ENCODE results near the gene SLC27A2. TPM values are rescaled to one million over a fixed set of nuclear protein-coding genes. Genes with fewer than 3 reads are reported as not detected.

Gene SLC27A2
- total RNA-seq, 1 donor from 2014 or later = 0.96 TPM

DNA sequence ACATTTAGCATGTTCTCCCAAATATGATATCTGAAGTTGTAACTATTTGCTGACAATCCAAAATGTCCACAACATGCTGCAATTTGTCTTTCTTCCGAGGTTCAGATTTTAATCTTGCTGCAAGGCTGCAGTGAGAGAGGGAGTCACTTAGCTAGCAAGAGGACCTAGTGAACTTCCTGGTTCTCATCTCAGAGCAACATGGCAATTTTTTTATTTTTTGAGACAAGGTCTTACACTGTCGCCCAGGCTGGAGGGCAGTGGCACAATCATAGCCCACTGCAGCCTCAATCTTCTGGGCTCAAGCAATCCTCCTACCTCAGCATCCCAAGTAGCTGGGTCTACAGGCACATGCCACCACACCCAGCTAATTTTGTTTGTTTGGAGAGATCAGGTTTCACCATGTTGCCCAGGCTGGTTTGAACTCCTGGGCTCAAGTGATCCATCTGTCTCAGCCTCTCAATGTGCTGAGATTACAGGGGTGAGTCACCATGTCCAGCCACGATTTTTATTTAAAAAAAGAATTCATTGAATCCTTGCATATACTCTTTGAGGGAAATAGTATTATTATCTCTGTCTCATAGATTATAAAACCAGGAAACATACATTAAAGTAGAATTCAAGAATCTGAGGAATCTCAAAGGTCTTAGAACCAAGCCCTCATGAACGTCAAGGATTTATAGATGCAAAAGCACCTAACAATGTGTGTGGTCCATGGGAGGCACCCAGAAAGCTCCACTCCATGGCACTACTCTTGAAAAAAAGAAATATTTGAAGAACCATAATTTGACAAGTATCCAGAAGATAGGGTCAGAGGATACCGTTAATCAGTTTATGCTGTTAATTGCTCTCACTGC, 74.4 kb downstream of the SLC27A2 start:
- no peaks in the 10 kb centered on the region for H3K4me1 ChIP-seq
- no peak for ATAC-seq
- intact Hi-C loops (cut with DNase I) = no loop called here

DNA sequence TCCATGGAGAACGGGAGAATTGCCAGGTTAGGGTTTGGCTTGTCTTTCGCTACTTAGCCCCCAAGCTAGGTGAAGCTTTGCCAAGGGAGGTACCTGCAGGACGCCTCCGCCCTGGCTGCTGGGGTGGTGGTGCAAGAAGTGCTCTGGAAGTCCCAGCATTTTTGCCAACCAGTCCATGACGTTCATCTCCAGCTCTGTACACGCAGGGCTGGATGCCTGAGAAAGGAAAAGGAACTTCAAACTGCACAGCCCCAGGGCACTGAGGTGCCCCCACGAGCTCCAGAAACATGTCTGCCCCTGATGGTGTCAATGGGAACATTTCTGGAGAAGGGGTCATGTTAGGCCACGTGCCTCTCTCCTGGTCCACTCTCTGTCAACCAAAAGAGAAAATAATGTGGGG, 75.3 kb downstream of the SLC27A2 start:
- intact Hi-C loops (cut with DNase I) = no loop called here
- Histone ChIP-seq H3K9me3 (no peaks in the 10 kb centered on the region), H3K4me3 (no peak overlapping the region), H3K36me3 (no peaks in the 10 kb centered on the region), H3K4me1 (no peaks in the 10 kb centered on the region), H3K27me3 (no peaks in the 10 kb centered on the region), H3K27ac (no peak overlapping the region)
- DNase-seq (no peak), ATAC-seq (no peak)
- TF ChIP-seq, protein P1, sequence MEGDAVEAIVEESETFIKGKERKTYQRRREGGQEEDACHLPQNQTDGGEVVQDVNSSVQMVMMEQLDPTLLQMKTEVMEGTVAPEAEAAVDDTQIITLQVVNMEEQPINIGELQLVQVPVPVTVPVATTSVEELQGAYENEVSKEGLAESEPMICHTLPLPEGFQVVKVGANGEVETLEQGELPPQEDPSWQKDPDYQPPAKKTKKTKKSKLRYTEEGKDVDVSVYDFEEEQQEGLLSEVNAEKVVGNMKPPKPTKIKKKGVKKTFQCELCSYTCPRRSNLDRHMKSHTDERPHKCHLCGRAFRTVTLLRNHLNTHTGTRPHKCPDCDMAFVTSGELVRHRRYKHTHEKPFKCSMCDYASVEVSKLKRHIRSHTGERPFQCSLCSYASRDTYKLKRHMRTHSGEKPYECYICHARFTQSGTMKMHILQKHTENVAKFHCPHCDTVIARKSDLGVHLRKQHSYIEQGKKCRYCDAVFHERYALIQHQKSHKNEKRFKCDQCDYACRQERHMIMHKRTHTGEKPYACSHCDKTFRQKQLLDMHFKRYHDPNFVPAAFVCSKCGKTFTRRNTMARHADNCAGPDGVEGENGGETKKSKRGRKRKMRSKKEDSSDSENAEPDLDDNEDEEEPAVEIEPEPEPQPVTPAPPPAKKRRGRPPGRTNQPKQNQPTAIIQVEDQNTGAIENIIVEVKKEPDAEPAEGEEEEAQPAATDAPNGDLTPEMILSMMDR (IDR thresholded peaks at IDR 0.05) = no peak

More for the DNA sequence above, 74.4 kb downstream of the SLC27A2 start:
- H3K36me3 ChIP-seq = no peaks in the 10 kb centered on the region
- H3K4me3 ChIP-seq = no peak overlapping the region
- H3K9me3 ChIP-seq = no peaks in the 10 kb centered on the region
- H3K27me3 ChIP-seq = no peaks in the 10 kb centered on the region
- no peak for DNase-seq
- H3K27ac ChIP-seq = no peak overlapping the region
- TF ChIP-seq, protein P1 (IDR thresholded peaks at IDR 0.05) = no peak

DNA sequence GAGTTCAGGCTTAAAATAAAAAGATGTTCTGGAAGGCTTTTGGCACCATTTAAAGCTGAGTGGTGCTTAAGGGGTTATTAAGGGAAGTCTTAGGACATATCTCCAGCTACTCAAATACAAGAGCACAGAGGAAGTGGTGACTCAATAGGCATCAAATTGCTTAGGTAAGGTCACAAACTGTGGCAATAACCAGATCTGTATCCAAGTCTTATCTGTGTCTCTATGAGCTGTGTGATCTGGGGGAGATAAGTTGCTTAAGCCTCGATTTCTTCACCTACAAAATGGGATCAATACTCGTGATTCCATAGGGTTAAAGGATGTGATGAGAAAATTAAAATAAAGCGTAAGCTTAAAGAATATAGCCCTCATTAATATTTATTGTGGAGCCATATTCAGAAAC, 75.9 kb downstream of the SLC27A2 start:
- TF ChIP-seq, protein P1 (IDR thresholded peaks at IDR 0.05) = no peak
- no peaks in the 10 kb centered on the region for H3K9me3 ChIP-seq
- H3K4me3 ChIP-seq = no peak overlapping the region
- no peaks in the 10 kb centered on the region for H3K27me3 ChIP-seq
- no peaks in the 10 kb centered on the region for H3K4me1 ChIP-seq
- H3K27ac ChIP-seq = no peak overlapping the region
- DNase-seq = no peak
- peak; percentile 63 for ATAC-seq
- intact Hi-C loops (cut with DNase I) = no loop called here
- H3K36me3 ChIP-seq = no peaks in the 10 kb centered on the region

DNA sequence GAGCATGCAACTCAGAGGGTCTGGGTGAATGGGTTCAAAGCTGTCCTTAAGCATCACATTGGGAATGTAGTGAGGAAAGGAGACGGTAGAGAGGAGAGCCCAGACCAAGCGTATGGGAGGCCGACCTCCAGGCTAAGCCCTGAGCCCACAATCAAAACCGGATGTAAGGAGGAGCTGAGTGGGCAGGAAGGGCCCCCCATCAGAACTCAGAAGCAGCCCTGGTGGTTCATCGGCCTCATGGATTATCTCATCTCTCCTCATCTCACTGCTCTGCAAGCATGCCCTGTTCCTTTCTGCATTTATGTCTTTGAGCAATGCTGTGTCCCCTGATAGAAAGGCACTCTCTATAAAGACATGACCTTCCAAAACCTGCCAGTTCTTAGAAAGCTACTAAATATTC, 77.3 kb downstream of the SLC27A2 start:
- H3K4me3 ChIP-seq = no peak overlapping the region
- no peaks in the 10 kb centered on the region for H3K36me3 ChIP-seq
- TF ChIP-seq, protein P1 (IDR thresholded peaks at IDR 0.05) = no peak
- no peaks in the 10 kb centered on the region for H3K9me3 ChIP-seq
- intact Hi-C loops (cut with DNase I) = no loop called here
- ATAC-seq (no peak), DNase-seq (no peak)
- peaks cover 6% of the 10 kb centered on the region for H3K27me3 ChIP-seq
- H3K27ac ChIP-seq = no peak overlapping the region
- H3K4me1 ChIP-seq = no peaks in the 10 kb centered on the region

DNA sequence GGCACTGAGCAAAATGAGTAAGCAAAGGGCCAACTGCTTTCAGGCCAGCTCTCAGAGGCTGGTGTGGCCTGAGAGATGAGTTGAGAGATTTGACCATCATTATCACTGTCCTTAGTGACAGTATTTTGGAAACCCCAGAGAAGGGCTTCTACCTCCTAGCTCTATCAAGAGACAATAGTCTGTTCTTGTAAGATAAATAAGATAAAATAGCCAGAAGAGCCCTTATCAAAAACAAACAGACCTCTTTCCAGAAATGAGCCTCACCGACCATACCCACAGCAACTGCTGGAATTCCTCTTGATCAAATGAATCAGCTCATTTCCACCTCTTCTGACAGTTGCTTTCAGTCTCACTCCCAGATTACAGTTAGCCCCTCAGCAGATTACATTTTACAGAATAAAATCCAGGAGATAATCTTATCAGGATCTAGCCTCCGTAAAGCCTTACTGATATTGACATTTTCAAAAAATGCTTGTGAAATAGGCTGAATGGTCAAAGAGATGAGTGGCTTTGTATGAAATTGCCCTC, 79.0 kb downstream of the SLC27A2 start:
- DNase-seq (no peak), ATAC-seq (no peak)
- Histone ChIP-seq H3K27me3 (peaks cover 6% of the 10 kb centered on the region), H3K4me3 (no peak overlapping the region), H3K27ac (no peak overlapping the region), H3K4me1 (no peaks in the 10 kb centered on the region), H3K36me3 (no peaks in the 10 kb centered on the region), H3K9me3 (no peaks in the 10 kb centered on the region)
- TF ChIP-seq, protein P1 (IDR thresholded peaks at IDR 0.05) = no peak
- intact Hi-C loops (cut with DNase I) = no loop called here

All from upper lobe of right lung (tissue), 1 donor.